ENCODE measurements around the gene ZNRF1.

DNA sequence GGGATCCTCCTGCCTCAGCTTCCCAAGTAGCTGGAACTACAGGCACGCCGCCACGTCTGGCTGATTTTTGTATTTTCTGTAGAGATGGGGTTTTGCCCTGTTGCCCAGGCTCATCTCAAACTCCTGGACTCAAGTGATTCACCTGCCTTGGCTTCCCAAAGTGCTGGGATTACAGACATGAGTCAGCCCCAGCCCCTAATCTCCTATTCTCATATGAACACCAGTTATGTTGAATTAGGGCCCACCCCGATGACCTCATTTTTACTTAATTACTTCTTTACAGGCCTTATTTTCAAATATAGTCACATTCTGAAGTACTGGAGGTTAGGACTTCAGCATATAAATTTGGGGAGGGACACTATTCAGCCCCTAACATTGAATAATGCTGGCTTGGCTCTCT lies 49.2 kb downstream of the ZNRF1 start:
- TF ChIP-seq POLR2A (IDR thresholded peaks at IDR 0.05) (no peak), CTCF (IDR thresholded peaks at IDR 0.05) (no peak)

Measured in right lobe of liver (tissue), 4 donors.